Calu3 (cell line): ENCODE results near the gene SFMBT1. TPM values are rescaled to one million over a fixed set of nuclear protein-coding genes. Genes with fewer than 3 reads are reported as not detected.

ENCODE experiments used
- BruUV-seq: library from RNA; stranded (reverse); fragments of 400-500 nt; replicated peaks from 2 replicates; lab custom pipeline; 2021; lab: Mats Ljungman, UMichigan
- CTCF ChIA-PET: fragments of 300-600 bp; sonication (Branson Sonifier 250); formaldehyde crosslinking; loops from one replicate; lab custom pipeline; 2022; ENCODE audit warnings: antibody characterized with exemption; lab: Charles Lee
- DNase-seq: peaks from one replicate; pipeline ENCODE4 v3.0.0; 2022
- H3K27ac Mint-ChIP-seq: one replicate; pipeline ENCODE4 v1.8.0; 2022; ENCODE audit warnings: mixed read lengths; ENCODE audit not compliant: unreplicated experiment
- H3K27me3 Mint-ChIP-seq: one replicate; pipeline ENCODE4 v1.8.0; 2022; ENCODE audit warnings: mixed read lengths; ENCODE audit not compliant: unreplicated experiment
- H3K36me3 Mint-ChIP-seq: one replicate; pipeline ENCODE4 v1.8.0; 2022; ENCODE audit warnings: mild to moderate bottlenecking, moderate library complexity, mixed read lengths; ENCODE audit not compliant: insufficient read depth, unreplicated experiment
- H3K4me1 Mint-ChIP-seq: one replicate; pipeline ENCODE4 v1.8.0; 2022; ENCODE audit warnings: mild to moderate bottlenecking, low read depth, mixed read lengths; ENCODE audit not compliant: unreplicated experiment
- H3K4me3 Mint-ChIP-seq: one replicate; pipeline ENCODE4 v1.8.0; 2022; ENCODE audit warnings: mild to moderate bottlenecking, low read depth, moderate library complexity, mixed read lengths; ENCODE audit not compliant: unreplicated experiment
- H3K9me3 Mint-ChIP-seq: one replicate; pipeline ENCODE4 v1.8.0; 2022; ENCODE audit warnings: low read depth, mixed read lengths; ENCODE audit not compliant: unreplicated experiment
- CTCF ChIP-seq: fragments of 200-600 bp; IDR thresholded peaks from one replicate; pipeline ENCODE4 v1.8.0; 2022; ENCODE audit warnings: antibody characterized with exemption; ENCODE audit not compliant: unreplicated experiment
- intact Hi-C: fragments of 100-400 bp; cut with micrococcal nuclease; formaldehyde crosslinking; loops from one replicate; pipeline ENCODE4 v1.10.0; 2022; ENCODE audit not compliant: unreplicated experiment
- total RNA-seq: library from RNA; stranded (reverse); gene quantifications from 2 replicates; pipeline ENCODE4 v1.2.3, GENCODE V29; 2022

The SFMBT1 gene
- total RNA-seq, 1 experiment from 2014 or later: 36.6 TPM

GRCh38 chr3:52880047-52880446, 165.8 kb downstream of the SFMBT1 start:
- CTCF ChIA-PET: no interaction called here
- Mint-ChIP-seq H3K36me3 (no peaks in the 10 kb centered on the region), H3K27me3 (no peaks in the 10 kb centered on the region), H3K9me3 (no peaks in the 10 kb centered on the region), H3K27ac (no peak overlapping the region), H3K4me1 (no peaks in the 10 kb centered on the region), H3K4me3 (no peak overlapping the region)
- DNase-seq: no peak
- no TSS peak for BruUV-seq
- intact Hi-C loops: no loop called here
- TF ChIP-seq CTCF: no peak

GRCh38 chr3:52879581-52879980, 166.3 kb downstream of the SFMBT1 start:
- TF ChIP-seq CTCF: no peak
- BruUV-seq: no TSS peak
- Mint-ChIP-seq H3K36me3 (no peaks in the 10 kb centered on the region), H3K27ac (no peak overlapping the region), H3K4me3 (no peak overlapping the region), H3K27me3 (no peaks in the 10 kb centered on the region), H3K9me3 (no peaks in the 10 kb centered on the region), H3K4me1 (no peaks in the 10 kb centered on the region)
- intact Hi-C loops: no loop called here
- CTCF ChIA-PET: no interaction called here
- DNase-seq: no peak

- H3K27me3 Mint-ChIP-seq: no peaks in the 10 kb centered on the region
- TF ChIP-seq CTCF: no peak
- CTCF ChIA-PET: no interaction called here
- no peak for DNase-seq
- no peaks in the 10 kb centered on the region for H3K36me3 Mint-ChIP-seq
- H3K4me1 Mint-ChIP-seq: no peaks in the 10 kb centered on the region
- no peak overlapping the region for H3K4me3 Mint-ChIP-seq
- H3K27ac Mint-ChIP-seq: no peak overlapping the region
- H3K9me3 Mint-ChIP-seq: no peaks in the 10 kb centered on the region
- no TSS peak for BruUV-seq
- intact Hi-C loops: no loop called here
Observed at GRCh38 chr3:52879090-52879489, 166.8 kb downstream of the SFMBT1 start.

GRCh38 chr3:52877085-52877484, 168.8 kb downstream of the SFMBT1 start:
- no peak for TF ChIP-seq CTCF
- DNase-seq: no peak
- Mint-ChIP-seq H3K4me1 (no peaks in the 10 kb centered on the region), H3K4me3 (no peak overlapping the region), H3K27me3 (no peaks in the 10 kb centered on the region), H3K36me3 (peaks cover 2% of the 10 kb centered on the region), H3K9me3 (no peaks in the 10 kb centered on the region), H3K27ac (no peak overlapping the region)
- CTCF ChIA-PET: no interaction called here
- intact Hi-C loops: no loop called here
- BruUV-seq: no TSS peak
